ENCODE measurements around the gene RAC2. TPM values are rescaled to one million over a fixed set of nuclear protein-coding genes. Genes with fewer than 3 reads are reported as not detected.
A peak's percentile ranks its signal among the peaks of the same experiment; 100 is the strongest.

Gene RAC2
- total RNA-seq, 4 donors from 2014 or later = 4.1 to 21.9 (median 7.2) TPM

- H3K9me3 ChIP-seq = no peaks in the 10 kb centered on the region
- H3K4me3 ChIP-seq = no peak overlapping the region
- peaks cover 0 to 6% (median 2%) of the 10 kb centered on the region in 4 donors for H3K36me3 ChIP-seq
- H3K4me1 ChIP-seq = peaks cover 37 to 39% (median 38%) of the 10 kb centered on the region in 4 donors
- H3K27me3 ChIP-seq = no peaks in the 10 kb centered on the region
- TF ChIP-seq POLR2A (IDR thresholded peaks at IDR 0.05; ENCODE audit: low read depth) (no peak), EP300 (IDR thresholded peaks at IDR 0.05) (no peak)
- intact Hi-C loops (cut with DNase I) = no loop called here
- 98% methylated on average over 3 of the region's 3 CpGs for WGBS
- no peak overlapping the region for H3K27ac ChIP-seq (replicated peaks in 1 of 4)
- DNase-seq (ENCODE audit: extremely low spot score) = no peak
Measured at GRCh38 chr22:37177755-37178154, 66.3 kb downstream of the RAC2 start.

GRCh38 chr22:37177221-37177620 lies 66.8 kb downstream of the RAC2 start:
- TF ChIP-seq POLR2AphosphoS5 (IDR thresholded peaks at IDR 0.05) = no peak
- TF ChIP-seq POLR2A (IDR thresholded peaks at IDR 0.05; ENCODE audit: low read depth) = no peak
- intact Hi-C loops (cut with DNase I) = no loop called here
- peak overlapping the region in 2 of 4 donors; percentile 36 to 57 for H3K27ac ChIP-seq (replicated peaks in 1 of 4)
- no peak overlapping the region for H3K4me3 ChIP-seq
- peaks cover 0 to 3% (median under 1%) of the 10 kb centered on the region in 4 donors for H3K36me3 ChIP-seq
- no peaks in the 10 kb centered on the region for H3K27me3 ChIP-seq
- H3K4me1 ChIP-seq = peaks cover 37 to 39% (median 38%) of the 10 kb centered on the region in 4 donors
- H3K9me3 ChIP-seq = no peaks in the 10 kb centered on the region
- no peak for DNase-seq (ENCODE audit: extremely low spot score)
- WGBS = 79% methylated on average over 5 of the region's 5 CpGs

GRCh38 chr22:37176464-37177061 lies 67.5 kb downstream of the RAC2 start:
- 4% methylated on average over 21 of the region's 23 CpGs for WGBS
- Histone ChIP-seq H3K27ac (replicated peaks in 1 of 4) (peak overlapping the region in 3 of 4 donors; percentile 8 to 57 (median 36)), H3K4me3 (peak overlapping the region in 3 of 4 donors; percentile 2 to 21 (median 10)), H3K4me1 (peaks cover 37 to 39% (median 38%) of the 10 kb centered on the region in 4 donors), H3K27me3 (no peaks in the 10 kb centered on the region), H3K9me3 (no peaks in the 10 kb centered on the region), H3K36me3 (no peaks in the 10 kb centered on the region)
- DNase-seq (ENCODE audit: extremely low spot score) = no peak
- intact Hi-C loops (cut with DNase I) = no loop called here
- peak; percentile 41 to 87 for TF ChIP-seq POLR2AphosphoS5 (IDR thresholded peaks at IDR 0.05)
- no peak for TF ChIP-seq CTCF (IDR thresholded peaks at IDR 0.05)
- no peak for TF ChIP-seq EP300 (IDR thresholded peaks at IDR 0.05)
- no peak for TF ChIP-seq POLR2A (IDR thresholded peaks at IDR 0.05; ENCODE audit: low read depth)

- DNase-seq (ENCODE audit: extremely low spot score) = no peak
- Histone ChIP-seq H3K9me3 (no peaks in the 10 kb centered on the region), H3K4me3 (no peak overlapping the region), H3K27ac (replicated peaks in 1 of 4) (peak overlapping the region in 3 of 4 donors; percentile 8 to 57 (median 36)), H3K4me1 (peaks cover 37 to 39% (median 38%) of the 10 kb centered on the region in 4 donors), H3K27me3 (no peaks in the 10 kb centered on the region), H3K36me3 (no peaks in the 10 kb centered on the region)
- WGBS = 60% methylated on average over 18 of the region's 18 CpGs
- TF ChIP-seq CTCF (IDR thresholded peaks at IDR 0.05) (no peak), POLR2A (IDR thresholded peaks at IDR 0.05; ENCODE audit: low read depth) (no peak)
- intact Hi-C loops (cut with DNase I) = no loop called here
Measured at GRCh38 chr22:37175414-37176281, 68.4 kb downstream of the RAC2 start.

Small RNA genes within 50 kb of the gene (small RNA-seq; reads per million reads assigned to genes)
- gene Z82188.1 = 0 reads per million in 3 donors

Other genes starting within 250 kb of the RAC2 start
- 10 to 100 TPM; 27.0 to 44.8 (median 38.6) TPM for gene TST, start 224.8 kb downstream of the RAC2 start, total RNA-seq
- 100 to 1,000 TPM; 124 to 205 (median 169) TPM for gene MPST, start 224.5 kb downstream of the RAC2 start, total RNA-seq
- gene KCTD17, start 192.5 kb downstream of the RAC2 start, total RNA-seq = 10 to 100 TPM; 17.9 to 35.8 (median 28.7) TPM
- gene TMPRSS6, start 134.6 kb downstream of the RAC2 start, total RNA-seq = not detected
- gene IL2RB, start 94.4 kb downstream of the RAC2 start, total RNA-seq = 1 to 10 TPM in 2 of 4 donors, under 1 TPM in 2; 0.19 to 2.9 (median 1.5) TPM
- gene C1QTNF6, start 56.0 kb downstream of the RAC2 start, total RNA-seq = 1 to 10 TPM in 3 of 4 donors, under 1 TPM in 1; 0.83 to 2.9 (median 1.3) TPM
- gene SSTR3, start 31.8 kb downstream of the RAC2 start, total RNA-seq = not detected
- 10 to 100 TPM in 2 of 4 donors, 1 to 10 TPM in 2; 5.1 to 27.3 (median 9.4) TPM for gene CYTH4, start 38.2 kb upstream of the RAC2 start, total RNA-seq
- gene ELFN2, start 183.2 kb upstream of the RAC2 start, total RNA-seq = under 1 TPM in 2 of 4 donors, not detected in 2; 0.17 TPM
- gene MFNG, start 242.1 kb upstream of the RAC2 start, total RNA-seq = 10 to 100 TPM in 3 of 4 donors, 1 to 10 TPM in 1; 7.5 to 23.1 (median 18.5) TPM

Measured in esophagus muscularis mucosa (tissue), 4 donors.